Measurements from ENCODE around the gene FRMPD4.

DNA sequence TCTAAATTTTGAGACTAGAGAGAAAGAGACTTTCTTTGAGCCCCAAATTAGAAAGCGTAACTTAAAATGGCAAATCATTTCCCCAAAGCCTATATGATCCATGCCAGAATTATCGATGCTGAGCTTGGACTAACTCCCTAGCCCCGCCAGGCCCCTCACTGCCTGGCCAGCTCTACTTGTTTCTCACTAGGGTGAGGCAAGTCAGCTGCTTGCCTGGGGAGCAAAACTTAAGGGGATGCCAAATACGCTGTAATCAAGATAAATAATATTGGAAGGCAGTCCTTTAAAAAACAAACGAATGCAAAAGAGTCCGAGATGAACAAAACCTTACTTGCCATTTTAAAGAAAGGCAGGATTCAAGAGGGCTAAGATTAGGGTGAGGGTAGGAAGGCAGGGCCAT, 236.0 kb downstream of the FRMPD4 start:
- TF ChIP-seq ZNF766 (CRISPR knock-in tag; IDR thresholded peaks at IDR 0.05; ENCODE audit: borderline replicate concordance), result no peak
- TF ChIP-seq MEF2D (CRISPR knock-in tag; IDR thresholded peaks at IDR 0.05), result no peak
- no peak for TF ChIP-seq POLR2AphosphoS5 (IDR thresholded peaks at IDR 0.05; ENCODE audit: low read depth, low read length)
- TF ChIP-seq PRPF4 (IDR thresholded peaks at IDR 0.05; ENCODE audit: low read depth, low read length, poor library complexity, severe bottlenecking), result no peak
- TF ChIP-seq, protein P1, sequence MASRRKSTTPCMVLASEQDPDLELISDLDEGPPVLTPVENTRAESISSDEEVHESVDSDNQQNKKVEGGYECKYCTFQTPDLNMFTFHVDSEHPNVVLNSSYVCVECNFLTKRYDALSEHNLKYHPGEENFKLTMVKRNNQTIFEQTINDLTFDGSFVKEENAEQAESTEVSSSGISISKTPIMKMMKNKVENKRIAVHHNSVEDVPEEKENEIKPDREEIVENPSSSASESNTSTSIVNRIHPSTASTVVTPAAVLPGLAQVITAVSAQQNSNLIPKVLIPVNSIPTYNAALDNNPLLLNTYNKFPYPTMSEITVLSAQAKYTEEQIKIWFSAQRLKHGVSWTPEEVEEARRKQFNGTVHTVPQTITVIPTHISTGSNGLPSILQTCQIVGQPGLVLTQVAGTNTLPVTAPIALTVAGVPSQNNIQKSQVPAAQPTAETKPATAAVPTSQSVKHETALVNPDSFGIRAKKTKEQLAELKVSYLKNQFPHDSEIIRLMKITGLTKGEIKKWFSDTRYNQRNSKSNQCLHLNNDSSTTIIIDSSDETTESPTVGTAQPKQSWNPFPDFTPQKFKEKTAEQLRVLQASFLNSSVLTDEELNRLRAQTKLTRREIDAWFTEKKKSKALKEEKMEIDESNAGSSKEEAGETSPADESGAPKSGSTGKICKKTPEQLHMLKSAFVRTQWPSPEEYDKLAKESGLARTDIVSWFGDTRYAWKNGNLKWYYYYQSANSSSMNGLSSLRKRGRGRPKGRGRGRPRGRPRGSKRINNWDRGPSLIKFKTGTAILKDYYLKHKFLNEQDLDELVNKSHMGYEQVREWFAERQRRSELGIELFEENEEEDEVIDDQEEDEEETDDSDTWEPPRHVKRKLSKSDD (CRISPR knock-in tag; IDR thresholded peaks at IDR 0.05; ENCODE audit: low read depth), result no peak
- no peak for TF ChIP-seq KLF9 (CRISPR knock-in tag; IDR thresholded peaks at IDR 0.05; ENCODE audit: low read depth)
- no peak for TF ChIP-seq ZNF207 (IDR thresholded peaks at IDR 0.05; ENCODE audit: borderline replicate concordance)
- no peak for TF ChIP-seq ZFP36 (IDR thresholded peaks at IDR 0.05; ENCODE audit: borderline replicate concordance, low read depth, low read length, partially characterized antibody)
- no peak for TF ChIP-seq PCBP1 (IDR thresholded peaks at IDR 0.05; ENCODE audit: borderline replicate concordance, low read depth, low read length)

Measured in HepG2 (cell line).